Neural cell (in vitro differentiated cells): Measurements from ENCODE around the gene THBD.

Experiments
- MXI1 ChIP-seq: fragments of 450-650 bp; conservative IDR thresholded peaks from 2 replicates; pipeline ENCODE4 v1.6.1; 2014; ENCODE audit warnings: antibody characterized with exemption, mild to moderate bottlenecking; ENCODE audit not compliant: poor library complexity, severe bottlenecking
- TF ChIP-seq, protein P1 (sequence below): fragments of 450-650 bp; IDR thresholded peaks from 2 replicates; pipeline ENCODE4 v1.5.1; 2014; ENCODE audit warnings: antibody characterized with exemption, mild to moderate bottlenecking, moderate library complexity; ENCODE audit not compliant: poor library complexity, severe bottlenecking

DNA sequence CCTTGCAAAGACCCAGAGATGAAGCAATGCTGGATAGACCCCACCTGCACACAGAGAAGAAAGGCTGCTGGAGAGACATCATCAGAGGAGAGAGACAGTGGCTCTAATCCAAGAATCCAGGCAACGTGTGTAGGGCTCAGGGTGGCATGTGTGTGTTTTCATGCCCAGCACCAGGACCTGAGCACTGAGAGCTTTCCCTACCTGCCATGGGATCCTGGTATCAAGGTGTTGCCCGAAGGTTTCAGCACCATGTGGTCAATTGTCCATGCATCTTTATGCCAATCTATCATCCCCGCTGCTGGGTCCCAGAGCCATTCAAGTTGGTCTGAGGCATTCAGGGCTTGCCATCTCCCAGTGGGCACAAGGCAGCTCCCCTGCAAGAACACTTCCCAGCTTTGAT is 44.1 kb upstream of the THBD start:
- TF ChIP-seq MXI1, result no peak
- TF ChIP-seq, protein P1, sequence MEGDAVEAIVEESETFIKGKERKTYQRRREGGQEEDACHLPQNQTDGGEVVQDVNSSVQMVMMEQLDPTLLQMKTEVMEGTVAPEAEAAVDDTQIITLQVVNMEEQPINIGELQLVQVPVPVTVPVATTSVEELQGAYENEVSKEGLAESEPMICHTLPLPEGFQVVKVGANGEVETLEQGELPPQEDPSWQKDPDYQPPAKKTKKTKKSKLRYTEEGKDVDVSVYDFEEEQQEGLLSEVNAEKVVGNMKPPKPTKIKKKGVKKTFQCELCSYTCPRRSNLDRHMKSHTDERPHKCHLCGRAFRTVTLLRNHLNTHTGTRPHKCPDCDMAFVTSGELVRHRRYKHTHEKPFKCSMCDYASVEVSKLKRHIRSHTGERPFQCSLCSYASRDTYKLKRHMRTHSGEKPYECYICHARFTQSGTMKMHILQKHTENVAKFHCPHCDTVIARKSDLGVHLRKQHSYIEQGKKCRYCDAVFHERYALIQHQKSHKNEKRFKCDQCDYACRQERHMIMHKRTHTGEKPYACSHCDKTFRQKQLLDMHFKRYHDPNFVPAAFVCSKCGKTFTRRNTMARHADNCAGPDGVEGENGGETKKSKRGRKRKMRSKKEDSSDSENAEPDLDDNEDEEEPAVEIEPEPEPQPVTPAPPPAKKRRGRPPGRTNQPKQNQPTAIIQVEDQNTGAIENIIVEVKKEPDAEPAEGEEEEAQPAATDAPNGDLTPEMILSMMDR, result no peak
